ENCODE measurements around the gene PERCC1.

GRCh38 chr16:1447965-1448364 lies 17.1 kb downstream of the PERCC1 start:
- TF ChIP-seq CTCF (IDR thresholded peaks at IDR 0.05), result no peak
- no peak for TF ChIP-seq POLR2A (IDR thresholded peaks at IDR 0.05)

All from right lobe of liver (tissue), 4 donors.